ENCODE results near the gene LRRC72. TPM values are rescaled to one million over a fixed set of nuclear protein-coding genes. Genes with fewer than 3 reads are reported as not detected.

The LRRC72 gene
- polyA plus RNA-seq, 3 donors from 2014 or later = not detected

- H3K4me1 Mint-ChIP-seq = no peaks in the 10 kb centered on the region
- H3K9me3 Mint-ChIP-seq = peaks cover 0 to 3% (median 0%) of the 10 kb centered on the region in 6 donors
- no peak for DNase-seq
- H3K27me3 Mint-ChIP-seq (ENCODE audit: low read depth in 3 of 3) = no peaks in the 10 kb centered on the region
- H3K4me3 Mint-ChIP-seq = no peak overlapping the region
- no peak overlapping the region for H3K27ac Mint-ChIP-seq
- H3K36me3 Mint-ChIP-seq = no peaks in the 10 kb centered on the region
Measured at GRCh38 chr7:16542401-16542800, 15.8 kb downstream of the LRRC72 start.

DNA sequence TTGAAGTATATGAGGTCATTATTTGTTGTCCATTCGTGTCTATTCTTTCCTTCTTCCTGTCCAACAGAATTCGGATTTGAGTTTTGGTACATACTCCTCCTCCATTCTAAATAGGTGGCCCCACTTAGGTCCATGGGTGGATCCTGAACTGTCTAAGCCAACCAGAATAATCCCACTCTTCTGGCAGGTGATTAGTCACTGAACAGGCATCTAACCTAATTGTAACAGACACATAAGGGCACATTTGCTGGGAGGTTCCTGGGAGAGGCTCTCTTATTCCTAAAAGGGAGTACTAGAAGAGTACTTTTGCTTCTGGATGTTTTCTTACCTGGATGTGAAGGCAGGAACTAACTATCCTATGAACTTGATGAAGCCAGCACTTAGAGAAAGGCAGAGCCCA lies 16.8 kb downstream of the LRRC72 start:
- no peaks in the 10 kb centered on the region for H3K36me3 Mint-ChIP-seq
- H3K4me3 Mint-ChIP-seq = no peak overlapping the region
- peaks cover 0 to 2% (median 0%) of the 10 kb centered on the region in 3 donors for H3K27me3 Mint-ChIP-seq (ENCODE audit: low read depth in 3 of 3)
- no peaks in the 10 kb centered on the region for H3K4me1 Mint-ChIP-seq
- DNase-seq = no peak
- H3K27ac Mint-ChIP-seq = no peak overlapping the region
- peaks cover 0 to 3% (median 0%) of the 10 kb centered on the region in 6 donors for H3K9me3 Mint-ChIP-seq

GRCh38 chr7:16546921-16547505 lies 20.4 kb downstream of the LRRC72 start:
- DNase-seq = no peak
- no peaks in the 10 kb centered on the region for H3K9me3 Mint-ChIP-seq
- H3K27me3 Mint-ChIP-seq (ENCODE audit: low read depth in 3 of 3) = peaks cover 0 to 2% (median 2%) of the 10 kb centered on the region in 3 donors
- H3K27ac Mint-ChIP-seq = peak overlapping the region in 1 of 6 donors; percentile 12
- H3K4me3 Mint-ChIP-seq = no peak overlapping the region
- no peaks in the 10 kb centered on the region for H3K4me1 Mint-ChIP-seq
- H3K36me3 Mint-ChIP-seq = no peaks in the 10 kb centered on the region

GRCh38 chr7:16548428-16548827 lies 21.8 kb downstream of the LRRC72 start:
- no peaks in the 10 kb centered on the region for H3K4me1 Mint-ChIP-seq
- no peaks in the 10 kb centered on the region for H3K9me3 Mint-ChIP-seq
- no peak for DNase-seq
- no peak overlapping the region for H3K27ac Mint-ChIP-seq
- H3K4me3 Mint-ChIP-seq = no peak overlapping the region
- H3K27me3 Mint-ChIP-seq (ENCODE audit: low read depth in 3 of 3) = peaks cover 0 to 2% (median 2%) of the 10 kb centered on the region in 3 donors
- H3K36me3 Mint-ChIP-seq = no peaks in the 10 kb centered on the region

GRCh38 chr7:16550671-16551070 lies 24.0 kb downstream of the LRRC72 start:
- Mint-ChIP-seq H3K4me1 (no peaks in the 10 kb centered on the region), H3K27me3 (ENCODE audit: low read depth in 3 of 3) (peaks cover 0 to 2% (median 2%) of the 10 kb centered on the region in 3 donors), H3K9me3 (no peaks in the 10 kb centered on the region), H3K4me3 (no peak overlapping the region), H3K27ac (no peak overlapping the region), H3K36me3 (no peaks in the 10 kb centered on the region)
- no peak for DNase-seq

GRCh38 chr7:16554518-16555236 lies 28.1 kb downstream of the LRRC72 start:
- Mint-ChIP-seq H3K9me3 (no peaks in the 10 kb centered on the region), H3K4me3 (no peak overlapping the region), H3K36me3 (no peaks in the 10 kb centered on the region), H3K4me1 (no peaks in the 10 kb centered on the region), H3K27ac (no peak overlapping the region), H3K27me3 (ENCODE audit: low read depth in 3 of 3) (no peaks in the 10 kb centered on the region)
- DNase-seq = no peak

GRCh38 chr7:16556359-16556758 lies 29.7 kb downstream of the LRRC72 start:
- Mint-ChIP-seq H3K27me3 (ENCODE audit: low read depth in 3 of 3) (no peaks in the 10 kb centered on the region), H3K9me3 (no peaks in the 10 kb centered on the region), H3K4me1 (no peaks in the 10 kb centered on the region), H3K36me3 (no peaks in the 10 kb centered on the region), H3K27ac (no peak overlapping the region), H3K4me3 (no peak overlapping the region)
- DNase-seq = no peak

DNA sequence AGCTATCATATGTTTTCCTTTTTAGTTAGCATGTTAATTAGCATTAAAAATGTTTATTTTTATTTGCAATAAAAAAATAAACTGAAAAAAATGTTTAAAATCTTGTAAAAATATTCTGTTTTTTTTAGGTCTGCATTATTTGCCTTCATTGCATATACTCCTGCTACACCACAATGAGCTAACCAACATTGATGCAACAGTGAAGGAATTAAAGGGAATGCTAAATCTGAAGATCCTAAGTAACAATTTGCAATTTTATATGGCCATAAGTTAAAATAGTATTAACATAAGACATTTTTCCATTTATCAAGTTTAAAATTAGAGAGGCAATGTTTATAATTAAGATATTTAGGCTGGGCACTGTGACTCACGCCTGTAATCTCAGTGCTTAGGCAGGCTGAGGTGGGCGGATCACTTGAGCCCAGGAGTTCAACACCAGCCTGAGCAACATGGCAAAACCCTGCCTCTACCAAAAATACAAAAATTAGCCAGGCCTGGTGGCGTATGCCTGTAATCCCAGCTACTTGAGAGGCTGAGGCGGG lies 32.2 kb downstream of the LRRC72 start:
- H3K27me3 Mint-ChIP-seq (ENCODE audit: low read depth in 3 of 3) = no peaks in the 10 kb centered on the region
- peaks cover 6 to 10% of the 10 kb centered on the region in 2 donors for H3K4me1 Mint-ChIP-seq
- no peaks in the 10 kb centered on the region for H3K36me3 Mint-ChIP-seq
- H3K4me3 Mint-ChIP-seq = no peak overlapping the region
- no peak overlapping the region for H3K27ac Mint-ChIP-seq
- no peak for DNase-seq
- no peaks in the 10 kb centered on the region for H3K9me3 Mint-ChIP-seq

DNA sequence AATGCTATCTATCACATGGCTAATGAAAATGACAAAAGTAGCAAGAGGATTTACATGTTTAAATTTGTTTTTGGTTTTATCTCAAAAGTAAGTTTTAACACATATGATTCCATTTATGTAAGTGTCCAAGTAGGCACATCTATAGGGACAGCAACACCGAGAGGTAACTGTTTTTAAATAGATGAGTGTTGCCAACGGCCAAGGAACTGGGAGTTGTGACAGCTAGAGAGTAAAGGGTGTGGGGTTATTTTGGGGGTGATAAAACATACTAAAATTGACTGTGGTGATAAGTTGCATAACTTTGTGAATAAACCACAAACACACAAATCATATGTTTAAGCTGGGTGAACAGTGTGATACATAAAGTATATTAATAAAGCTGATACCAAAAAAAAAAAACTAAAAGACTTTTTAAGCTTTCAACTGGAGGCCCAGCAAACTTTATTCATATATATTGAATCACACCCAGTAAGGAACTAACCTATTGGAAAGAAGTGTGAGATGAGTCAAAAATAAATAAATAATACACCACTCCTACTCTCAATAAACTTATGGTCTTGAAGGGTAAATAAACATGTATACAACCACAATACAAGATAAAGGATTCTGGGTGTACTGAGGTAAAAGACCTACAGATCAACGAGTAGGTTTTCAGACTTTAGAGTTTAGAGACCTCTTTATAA lies 33.0 kb downstream of the LRRC72 start:
- Mint-ChIP-seq H3K27ac (no peak overlapping the region), H3K36me3 (no peaks in the 10 kb centered on the region), H3K27me3 (ENCODE audit: low read depth in 3 of 3) (no peaks in the 10 kb centered on the region), H3K4me1 (peaks cover 14 to 19% of the 10 kb centered on the region in 2 donors), H3K4me3 (no peak overlapping the region), H3K9me3 (no peaks in the 10 kb centered on the region)
- no peak for DNase-seq

GRCh38 chr7:16561943-16562342 lies 35.3 kb downstream of the LRRC72 start:
- no peak overlapping the region for H3K4me3 Mint-ChIP-seq
- peaks cover 16 to 22% of the 10 kb centered on the region in 2 donors for H3K4me1 Mint-ChIP-seq
- H3K27me3 Mint-ChIP-seq (ENCODE audit: low read depth in 3 of 3) = peaks cover 0 to 4% (median 2%) of the 10 kb centered on the region in 3 donors
- H3K27ac Mint-ChIP-seq = no peak overlapping the region
- H3K9me3 Mint-ChIP-seq = no peaks in the 10 kb centered on the region
- H3K36me3 Mint-ChIP-seq = no peaks in the 10 kb centered on the region
- no peak for DNase-seq

DNA sequence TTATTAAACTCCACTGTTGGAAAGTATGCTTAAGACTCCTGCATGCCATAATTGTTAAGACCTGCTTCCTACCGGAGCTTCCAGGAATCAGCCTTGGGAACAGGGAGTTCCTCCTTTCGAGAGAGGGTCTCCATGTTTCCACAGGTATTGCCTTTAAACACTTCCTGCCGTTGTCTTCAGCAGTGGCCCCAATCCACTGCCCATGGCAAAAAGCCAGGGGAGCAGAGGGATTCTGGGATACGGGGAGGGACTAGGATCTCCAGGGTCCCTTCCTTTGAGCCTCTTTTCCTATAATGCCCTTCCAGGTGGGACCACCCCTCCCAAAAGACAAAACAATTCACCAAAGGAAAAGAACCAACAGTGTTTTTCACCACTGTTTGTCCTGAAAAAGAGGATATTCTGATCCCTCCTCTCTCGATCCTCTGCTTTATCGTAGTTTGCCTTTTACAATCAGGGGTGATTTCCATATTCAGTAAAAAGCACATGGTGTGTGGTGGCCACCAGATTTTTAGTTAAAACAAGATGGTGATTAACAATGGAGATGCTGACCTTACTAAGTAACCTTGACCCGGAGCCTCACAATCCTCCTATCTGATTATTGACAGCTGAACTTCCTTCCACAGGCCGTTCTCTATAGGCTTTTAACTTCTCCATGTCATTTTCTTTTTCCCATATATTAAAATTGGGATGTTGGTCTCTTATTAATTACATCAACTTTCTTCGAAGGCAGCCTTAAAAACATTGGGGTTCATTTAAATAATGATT lies 36.0 kb downstream of the LRRC72 start:
- Mint-ChIP-seq H3K27ac (peak overlapping the region in 3 of 6 donors; percentile 49 to 76 (median 51)), H3K36me3 (no peaks in the 10 kb centered on the region), H3K4me1 (peaks cover 16 to 22% of the 10 kb centered on the region in 2 donors), H3K4me3 (peak overlapping the region in 4 of 5 donors; percentile 77 to 86 (median 82)), H3K27me3 (ENCODE audit: low read depth in 3 of 3) (peaks cover 0 to 4% (median 2%) of the 10 kb centered on the region in 3 donors), H3K9me3 (no peaks in the 10 kb centered on the region)
- no peak for DNase-seq

DNA sequence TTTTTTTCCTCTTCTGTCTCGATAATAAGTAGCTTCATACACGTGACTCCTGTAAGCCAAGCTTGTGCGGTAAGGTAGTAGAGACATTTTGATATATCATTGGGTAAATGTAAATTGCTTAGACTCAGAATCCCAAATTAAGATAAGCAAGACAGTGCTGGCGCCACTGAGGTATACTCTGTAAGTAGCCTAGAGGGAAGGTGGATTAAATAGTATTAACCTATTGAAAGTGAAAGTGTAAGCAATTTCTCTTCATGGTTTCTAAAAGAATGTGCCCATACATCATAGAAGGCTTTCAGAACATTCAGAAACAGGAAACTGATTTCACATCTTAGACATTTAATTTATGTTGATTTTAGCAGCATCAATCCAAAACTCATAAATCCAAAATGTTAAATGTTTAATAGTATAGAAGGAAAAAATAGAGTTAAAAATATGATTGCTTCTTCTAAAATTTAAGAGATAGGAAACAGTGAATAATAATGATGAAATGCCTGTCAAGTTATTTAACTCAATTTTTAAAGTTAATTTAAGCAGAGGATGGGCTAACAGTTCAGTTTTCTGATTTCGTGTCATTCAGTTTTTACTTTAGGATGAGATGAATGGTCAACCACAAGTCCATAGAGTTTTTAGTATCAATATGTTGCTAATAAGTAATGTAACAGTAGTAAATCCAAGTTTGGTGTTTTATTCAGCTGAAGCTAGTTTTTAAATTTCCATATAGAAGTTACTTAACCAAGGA lies 36.8 kb downstream of the LRRC72 start:
- peak overlapping the region in 4 of 6 donors; percentile 43 to 90 (median 80) for H3K27ac Mint-ChIP-seq
- peaks cover 16 to 22% of the 10 kb centered on the region in 2 donors for H3K4me1 Mint-ChIP-seq
- H3K4me3 Mint-ChIP-seq = peak overlapping the region; percentile 77 to 86 (median 82)
- peak; percentile 7 to 15 (median 12) for DNase-seq
- H3K9me3 Mint-ChIP-seq = no peaks in the 10 kb centered on the region
- peaks cover 0 to 4% (median 2%) of the 10 kb centered on the region in 3 donors for H3K27me3 Mint-ChIP-seq (ENCODE audit: low read depth in 3 of 3)
- H3K36me3 Mint-ChIP-seq = no peaks in the 10 kb centered on the region

DNA sequence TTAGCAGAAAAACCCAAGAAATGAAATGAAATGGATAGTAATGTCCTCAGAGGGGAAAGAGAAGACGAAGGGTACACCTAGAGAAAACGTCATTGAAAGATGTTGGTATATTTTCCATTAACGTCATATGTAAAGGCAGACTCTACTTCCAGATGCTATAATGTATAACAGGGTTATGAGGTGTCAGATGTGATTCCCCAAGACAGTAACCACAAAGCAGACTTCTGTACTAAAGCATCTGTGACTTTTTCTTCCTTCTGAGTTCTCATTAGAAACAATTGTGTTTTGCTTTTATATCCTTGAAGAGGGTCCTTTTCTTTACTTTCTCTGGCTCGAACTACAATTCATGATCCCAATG lies 37.4 kb downstream of the LRRC72 start:
- no peaks in the 10 kb centered on the region for H3K9me3 Mint-ChIP-seq
- DNase-seq = peak; percentile 9 to 12 (median 10)
- H3K27ac Mint-ChIP-seq = peak overlapping the region in 3 of 6 donors; percentile 42 to 83 (median 76)
- H3K4me1 Mint-ChIP-seq = peaks cover 16 to 22% of the 10 kb centered on the region in 2 donors
- peaks cover 0 to 4% (median 2%) of the 10 kb centered on the region in 3 donors for H3K27me3 Mint-ChIP-seq (ENCODE audit: low read depth in 3 of 3)
- no peaks in the 10 kb centered on the region for H3K36me3 Mint-ChIP-seq
- peak overlapping the region in 2 of 5 donors; percentile 38 to 86 for H3K4me3 Mint-ChIP-seq
